ENCODE measurements around the gene WBP2NL.

Gene WBP2NL

GRCh38 chr22:41957941-41958556, 40.5 kb upstream of the WBP2NL start:
- no peak for DNase-seq
- in situ Hi-C loops (cut with HindIII; ENCODE audit: low pct_ligation_motif_present, low sequenced_read_pairs) = no loop called here
- H3K4me3 ChIP-seq (ENCODE audit: low read depth, low read length) = no peak overlapping the region
- no peak overlapping the region for H3K27ac ChIP-seq
- H3K36me3 ChIP-seq (replicated peaks) = no peaks in the 10 kb centered on the region
- no peak for TF ChIP-seq CTCF (IDR thresholded peaks at IDR 0.05; ENCODE audit: low read depth, low read length, missing control alignments)
- no peaks in the 10 kb centered on the region for H3K27me3 ChIP-seq (replicated peaks)

GRCh38 chr22:41963453-41964111, 35.0 kb upstream of the WBP2NL start:
- Histone ChIP-seq H3K4me3 (ENCODE audit: low read depth, low read length) (no peak overlapping the region), H3K36me3 (replicated peaks) (no peaks in the 10 kb centered on the region), H3K27me3 (replicated peaks) (no peaks in the 10 kb centered on the region), H3K27ac (no peak overlapping the region)
- DNase-seq = no peak
- in situ Hi-C loops (cut with HindIII; ENCODE audit: low pct_ligation_motif_present, low sequenced_read_pairs) = no loop called here
- TF ChIP-seq CTCF (IDR thresholded peaks at IDR 0.05; ENCODE audit: low read depth, low read length, missing control alignments) = no peak

GRCh38 chr22:41964112-41964491, 34.5 kb upstream of the WBP2NL start:
- TF ChIP-seq CTCF (IDR thresholded peaks at IDR 0.05; ENCODE audit: low read depth, low read length, missing control alignments) = no peak
- DNase-seq = no peak
- no peaks in the 10 kb centered on the region for H3K36me3 ChIP-seq (replicated peaks)
- no peak overlapping the region for H3K4me3 ChIP-seq (ENCODE audit: low read depth, low read length)
- in situ Hi-C loops (cut with HindIII; ENCODE audit: low pct_ligation_motif_present, low sequenced_read_pairs) = no loop called here
- no peaks in the 10 kb centered on the region for H3K27me3 ChIP-seq (replicated peaks)
- no peak overlapping the region for H3K27ac ChIP-seq

- Histone ChIP-seq H3K4me3 (ENCODE audit: low read depth, low read length) (no peak overlapping the region), H3K27ac (no peak overlapping the region), H3K36me3 (replicated peaks) (no peaks in the 10 kb centered on the region), H3K27me3 (replicated peaks) (no peaks in the 10 kb centered on the region)
- no peak for TF ChIP-seq CTCF (IDR thresholded peaks at IDR 0.05; ENCODE audit: low read depth, low read length, missing control alignments)
- DNase-seq = no peak
- in situ Hi-C loops (cut with HindIII; ENCODE audit: low pct_ligation_motif_present, low sequenced_read_pairs) = no loop called here
Observed at GRCh38 chr22:41966225-41966606, 32.4 kb upstream of the WBP2NL start.

- H3K4me3 ChIP-seq (ENCODE audit: low read depth, low read length) = no peak overlapping the region
- DNase-seq = peak; percentile 83
- H3K27ac ChIP-seq = no peak overlapping the region
- in situ Hi-C loops (cut with HindIII; ENCODE audit: low pct_ligation_motif_present, low sequenced_read_pairs) = no loop called here
- no peaks in the 10 kb centered on the region for H3K36me3 ChIP-seq (replicated peaks)
- peak; percentile 65 for TF ChIP-seq CTCF (IDR thresholded peaks at IDR 0.05; ENCODE audit: low read depth, low read length, missing control alignments)
- no peaks in the 10 kb centered on the region for H3K27me3 ChIP-seq (replicated peaks)
Observed at GRCh38 chr22:41966607-41967240, 31.9 kb upstream of the WBP2NL start.

Measured in brain microvascular endothelial cell (primary cell).